GM20000 (cell line): ENCODE measurements around the gene ZBTB8B.
"Not testable (repeated sequence)": the region's sequence is repeated elsewhere in the genome, so short reads cannot be mapped to it uniquely, and the experiment has no call there.

ENCODE experiments used
- DNase-seq: peaks from one replicate; pipeline ENCODE4 v3.0.0; 2012; ENCODE audit warnings: low spot score
- TF ChIP-seq, protein P1 (sequence below): IDR thresholded peaks from 2 replicates; pipeline ENCODE4 v1.5.1; 2012; ENCODE audit warnings: mild to moderate bottlenecking, control low read depth; ENCODE audit errors: extremely low read depth, missing control alignments

Gene ZBTB8B

DNA sequence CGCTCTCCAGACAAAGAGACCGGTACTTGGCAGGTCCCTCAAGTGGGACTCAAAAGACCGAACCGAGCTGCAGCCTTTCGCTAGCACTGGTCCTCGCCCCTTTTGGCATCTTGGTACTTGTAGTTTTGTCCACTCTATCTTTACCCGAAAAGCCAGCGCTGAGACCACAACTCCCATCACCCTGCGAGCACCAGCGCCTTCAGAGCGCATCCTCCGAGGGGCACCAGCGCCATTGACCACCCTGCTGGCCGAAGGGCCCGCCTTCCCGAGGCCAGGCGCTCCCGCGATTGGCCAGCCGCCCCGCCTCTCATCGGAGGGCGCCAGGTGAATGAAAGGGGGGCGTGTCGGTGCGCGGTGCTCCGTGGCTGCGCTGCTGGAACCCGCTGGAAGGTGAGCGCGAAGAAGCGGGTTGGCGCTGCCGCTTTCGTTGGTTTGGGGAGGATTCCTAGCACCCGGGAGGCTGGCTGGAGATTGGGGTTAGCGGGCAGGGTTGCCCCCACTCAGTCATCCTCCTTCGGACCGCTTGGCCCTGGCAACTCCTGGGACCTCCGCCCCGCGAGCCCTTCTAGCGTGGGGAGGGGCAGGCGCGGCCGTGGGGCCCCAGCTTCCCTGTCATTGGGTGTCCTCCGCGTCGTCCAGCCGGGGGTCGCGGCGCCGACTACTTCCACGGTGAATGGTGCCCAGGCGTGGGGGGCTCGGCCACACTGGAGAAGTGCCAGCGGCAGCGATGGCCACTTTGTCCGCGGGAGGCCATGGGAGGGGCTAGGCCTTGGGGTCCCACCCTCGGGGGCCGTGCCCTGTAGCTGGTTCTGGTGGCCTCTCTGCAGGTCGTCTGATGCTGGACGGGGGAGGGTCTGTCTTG is at the start of gene ZBTB8B:
TSS of gene ZBTB8B (plus strand) at position 357 of the 862 bp plus-strand sequence. CDS start 5,553 bp downstream, outside the sequence.
- TF ChIP-seq, protein P1, sequence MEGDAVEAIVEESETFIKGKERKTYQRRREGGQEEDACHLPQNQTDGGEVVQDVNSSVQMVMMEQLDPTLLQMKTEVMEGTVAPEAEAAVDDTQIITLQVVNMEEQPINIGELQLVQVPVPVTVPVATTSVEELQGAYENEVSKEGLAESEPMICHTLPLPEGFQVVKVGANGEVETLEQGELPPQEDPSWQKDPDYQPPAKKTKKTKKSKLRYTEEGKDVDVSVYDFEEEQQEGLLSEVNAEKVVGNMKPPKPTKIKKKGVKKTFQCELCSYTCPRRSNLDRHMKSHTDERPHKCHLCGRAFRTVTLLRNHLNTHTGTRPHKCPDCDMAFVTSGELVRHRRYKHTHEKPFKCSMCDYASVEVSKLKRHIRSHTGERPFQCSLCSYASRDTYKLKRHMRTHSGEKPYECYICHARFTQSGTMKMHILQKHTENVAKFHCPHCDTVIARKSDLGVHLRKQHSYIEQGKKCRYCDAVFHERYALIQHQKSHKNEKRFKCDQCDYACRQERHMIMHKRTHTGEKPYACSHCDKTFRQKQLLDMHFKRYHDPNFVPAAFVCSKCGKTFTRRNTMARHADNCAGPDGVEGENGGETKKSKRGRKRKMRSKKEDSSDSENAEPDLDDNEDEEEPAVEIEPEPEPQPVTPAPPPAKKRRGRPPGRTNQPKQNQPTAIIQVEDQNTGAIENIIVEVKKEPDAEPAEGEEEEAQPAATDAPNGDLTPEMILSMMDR = no peak
- DNase-seq = peak; percentile 74

DNA sequence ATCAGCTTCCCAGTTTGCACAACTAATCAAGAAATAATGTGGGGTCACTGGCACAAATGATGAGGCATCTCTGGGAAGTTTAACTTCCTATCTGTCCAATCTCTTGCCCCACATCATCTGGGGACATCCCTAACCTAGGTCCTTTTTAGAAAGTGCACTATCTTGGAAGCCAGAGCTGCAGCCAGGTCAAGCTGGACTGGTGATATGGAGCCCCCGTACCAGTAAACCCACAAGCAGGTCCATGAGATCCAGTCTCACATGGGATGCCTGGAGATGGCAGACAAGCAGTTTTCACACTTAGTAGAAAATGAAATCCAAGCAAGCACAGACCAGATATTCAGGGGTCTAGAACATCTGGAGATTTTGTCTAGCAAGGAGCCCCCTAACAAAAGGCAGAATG is 43.1 kb upstream of the ZBTB8B start:
- TF ChIP-seq, protein P1 = no peak
- DNase-seq = no peak

DNA sequence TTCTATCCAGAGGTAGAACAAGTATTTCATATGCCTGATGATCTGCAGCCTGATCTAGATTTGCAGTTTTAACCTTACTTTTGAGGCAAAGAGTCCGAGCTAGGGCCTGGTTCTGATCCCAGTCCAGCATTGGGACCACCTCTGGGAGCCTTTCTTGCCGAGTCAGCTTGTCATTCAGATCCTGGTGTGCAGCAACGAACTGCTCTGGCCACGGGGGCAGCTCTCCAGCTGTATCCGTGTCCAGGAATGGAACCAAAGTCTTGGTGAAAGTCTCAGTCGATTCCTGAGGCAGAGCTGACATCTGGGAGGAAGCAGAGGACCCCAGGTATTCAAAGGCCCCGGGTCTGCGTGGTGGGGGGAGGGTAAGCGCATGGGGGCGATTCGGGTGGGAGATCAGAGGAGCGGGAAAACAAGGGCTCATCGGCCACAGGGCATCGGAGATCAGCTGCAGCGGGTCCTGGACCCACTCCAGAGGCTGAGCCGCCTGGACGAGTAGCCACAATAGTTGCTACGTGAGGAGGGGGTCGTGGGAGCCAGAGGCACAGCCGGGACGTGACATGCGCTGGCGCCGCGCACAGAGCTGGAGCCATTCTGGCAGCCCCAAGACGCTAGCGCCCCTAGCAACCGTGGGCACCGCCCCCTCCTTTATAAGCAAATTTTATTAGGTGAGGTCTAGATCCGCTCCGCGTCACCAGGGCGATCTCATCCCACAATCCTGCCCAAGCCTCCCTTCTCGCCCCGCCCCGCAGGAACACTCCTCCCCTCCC is 38.2 kb upstream of the ZBTB8B start:
- DNase-seq = no peak
- TF ChIP-seq, protein P1 = no peak

DNA sequence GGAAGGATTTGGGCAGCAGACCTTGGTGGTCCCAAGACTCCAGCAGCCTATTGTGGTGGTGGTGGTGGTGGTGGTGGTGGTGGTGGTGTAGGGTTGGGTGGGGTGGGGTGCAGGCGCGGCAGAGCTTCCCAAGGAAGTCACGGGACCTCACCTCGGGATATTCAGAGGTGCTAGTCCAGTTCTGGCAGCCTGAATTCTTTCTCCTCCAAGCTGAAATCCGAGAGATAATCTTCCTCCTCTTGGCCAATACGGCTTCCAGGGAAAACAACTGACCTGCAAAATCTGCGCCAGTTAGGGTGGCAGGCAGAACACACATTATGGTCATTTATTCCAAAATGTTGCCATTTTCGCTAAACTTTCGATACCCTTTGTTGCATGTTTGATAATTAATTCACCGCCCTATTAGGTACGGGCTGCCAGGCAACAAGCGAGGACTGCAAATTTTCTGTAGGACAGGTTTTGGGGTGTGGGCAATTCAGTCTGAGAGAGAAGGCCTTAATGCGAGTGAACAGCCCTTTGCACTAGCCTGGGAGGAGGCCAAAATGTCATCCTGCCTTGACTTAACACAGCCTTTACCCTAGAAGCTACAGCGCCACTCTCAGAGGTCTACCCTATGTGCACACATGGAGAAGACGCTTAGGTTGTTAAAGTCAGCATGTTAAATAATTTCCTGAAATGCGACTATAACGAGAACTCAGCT is 37.5 kb upstream of the ZBTB8B start:
- TF ChIP-seq, protein P1 = no peak
- no peak for DNase-seq

DNA sequence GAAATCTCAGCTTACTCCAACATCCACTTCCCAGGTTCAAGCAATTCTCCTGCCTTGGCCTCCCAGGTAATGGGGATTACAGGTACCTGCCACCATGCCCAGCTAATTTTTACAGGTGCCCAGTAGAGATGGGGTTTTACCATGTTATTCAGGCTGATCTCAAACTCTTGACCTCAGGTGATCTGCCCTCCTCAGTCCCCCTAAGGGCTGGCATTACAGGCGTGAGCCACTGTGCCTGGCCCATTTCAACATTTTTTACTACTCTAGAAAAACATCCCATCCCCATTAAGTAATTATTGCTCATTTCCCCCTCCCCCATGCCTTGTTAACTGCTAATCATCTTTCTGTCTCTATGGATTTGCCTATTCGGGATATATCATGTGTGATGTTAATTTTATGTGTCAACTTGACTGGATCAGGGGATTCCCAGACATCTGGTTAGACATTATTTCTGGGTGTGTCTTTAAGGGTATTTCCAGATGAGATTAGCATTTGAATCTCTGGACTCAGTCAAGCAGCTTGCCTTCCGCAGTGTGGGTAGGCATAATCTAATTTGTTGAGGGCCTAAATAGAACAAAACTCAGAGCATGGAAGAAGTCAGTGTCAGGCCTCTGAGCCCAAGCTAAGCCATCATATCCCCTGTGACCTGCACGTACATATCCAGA is 33.0 kb upstream of the ZBTB8B start:
- TF ChIP-seq, protein P1 = no peak
- peak; percentile 73 for DNase-seq

DNA sequence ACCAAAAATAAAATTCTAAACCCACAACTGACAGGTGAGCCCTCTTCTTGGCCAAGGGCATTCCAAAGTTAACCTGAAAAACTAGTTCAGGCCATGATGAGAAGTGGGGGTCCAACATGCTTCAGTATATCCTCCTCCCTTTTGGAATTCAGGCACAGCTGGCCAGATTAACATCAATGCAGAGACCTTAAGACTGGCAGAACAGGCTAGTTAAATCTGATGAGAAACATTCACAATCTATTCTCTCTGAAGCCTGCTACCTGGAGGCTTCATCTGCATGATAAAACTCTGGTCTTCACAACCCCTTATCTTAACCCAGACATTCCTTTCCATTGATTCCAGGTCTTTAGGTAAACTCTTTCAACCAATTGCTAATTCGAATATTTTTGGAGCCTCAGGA is 26.7 kb upstream of the ZBTB8B start:
- TF ChIP-seq, protein P1 = no peak
- no peak for DNase-seq

DNA sequence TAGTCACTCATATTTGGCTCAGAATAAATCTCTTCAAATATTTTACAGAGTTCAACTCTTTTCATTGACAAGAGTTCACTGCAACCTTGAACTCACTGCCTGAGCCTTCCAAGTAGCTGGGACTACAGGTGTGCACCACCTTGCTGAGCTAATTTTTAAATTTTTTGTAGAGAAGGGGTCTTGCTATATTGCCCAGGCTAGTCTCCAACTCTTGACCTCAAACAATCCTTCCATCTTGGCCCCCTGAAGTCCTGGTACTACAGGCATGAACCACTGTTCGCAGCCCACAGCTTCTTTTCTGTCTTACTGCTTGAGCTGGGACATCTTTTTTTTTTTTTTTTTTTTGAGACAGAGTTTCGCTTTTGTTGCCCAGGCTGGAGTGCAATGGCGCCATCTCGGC is 26.1 kb upstream of the ZBTB8B start:
- DNase-seq = not testable (repeated sequence)

DNA sequence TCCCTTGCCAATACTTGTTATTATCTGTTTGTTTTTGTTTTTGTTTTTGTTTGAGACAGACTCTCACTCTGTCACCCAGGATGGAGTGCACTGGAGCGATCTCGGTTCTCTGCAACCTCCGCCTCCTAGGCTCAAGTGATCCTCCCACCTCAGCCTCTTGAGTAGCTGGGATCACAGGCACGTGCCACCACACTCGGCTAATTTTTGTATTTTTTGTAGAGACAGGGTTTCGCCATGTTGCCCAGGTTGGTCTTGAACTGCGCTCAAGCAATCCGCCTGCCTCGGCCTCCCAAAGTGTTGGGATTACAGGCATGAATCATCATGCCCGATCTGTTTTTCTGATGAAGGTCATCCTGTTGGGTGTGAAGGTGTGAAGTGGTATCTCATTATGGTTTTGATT is 23.4 kb upstream of the ZBTB8B start:
- not testable (repeated sequence) for DNase-seq
